ENCODE measurements around the gene ACSF2.

DNA sequence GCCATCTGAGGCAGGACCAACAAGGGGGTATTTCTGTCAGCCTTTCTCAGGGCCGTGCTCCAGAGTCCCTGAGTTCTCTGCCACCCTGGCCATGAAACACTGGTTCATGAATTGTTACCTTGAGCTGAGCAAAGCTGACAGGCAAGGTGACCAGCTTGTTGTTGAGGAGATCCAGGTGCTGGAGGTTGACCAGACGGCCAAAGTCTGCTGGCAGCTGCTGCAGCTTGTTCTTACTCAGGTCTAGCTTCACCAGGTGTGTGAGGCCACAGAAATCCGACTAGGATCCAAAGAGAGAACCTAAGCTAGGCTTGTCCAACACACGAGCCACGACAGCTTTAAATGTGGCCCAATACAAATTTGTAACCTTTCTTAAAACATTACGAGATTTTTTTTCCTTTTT is 33.4 kb upstream of the ACSF2 start:
- TF ChIP-seq SNAI2 (CRISPR knock-in tag; IDR thresholded peaks at IDR 0.05) (no peak), TOX (CRISPR knock-in tag; IDR thresholded peaks at IDR 0.05; ENCODE audit: borderline replicate concordance) (no peak)

Data from SK-N-SH treated with all-trans-retinoic acid at 6 μM for 48 hours (cell line).